Nephron (organoid): ENCODE measurements around the gene ADAMTS14.
A peak's percentile ranks its signal among the peaks of the same experiment; 100 is the strongest.

Experiments
- H3K27ac Mint-ChIP-seq, 3 experiments: 2 replicates each; pipeline ENCODE4 v1.8.0; 2020; ENCODE audit warnings: mixed read lengths in 3 of 3, mild to moderate bottlenecking in 2 of 3, moderate library complexity in 1 of 3
- H3K27me3 Mint-ChIP-seq: 2 replicates; pipeline ENCODE4 v1.8.0; 2021; ENCODE audit warnings: low read depth, mild to moderate bottlenecking, moderate library complexity, mixed read lengths
- H3K36me3 Mint-ChIP-seq: 2 replicates; pipeline ENCODE4 v1.8.0; 2020; ENCODE audit warnings: low read depth, mixed read lengths
- H3K4me1 Mint-ChIP-seq: 2 replicates; pipeline ENCODE4 v1.8.0; 2020; ENCODE audit warnings: mixed read lengths
- H3K4me3 Mint-ChIP-seq, 3 experiments: 2 replicates each; pipeline ENCODE4 v1.8.0; 2020; ENCODE audit warnings: mild to moderate bottlenecking in 3 of 3, mixed read lengths in 3 of 3, moderate library complexity in 2 of 3
- H3K9me3 Mint-ChIP-seq: 2 replicates; pipeline ENCODE4 v1.8.0; 2020; ENCODE audit warnings: mixed read lengths
- CTCF ChIP-seq, 3 experiments: fragments of 200-600 bp; sonication (generic); IDR thresholded peaks; one replicate each; pipeline ENCODE4 v1.5.0; 2021; ENCODE audit warnings: antibody characterized with exemption in 3 of 3; ENCODE audit not compliant: unreplicated experiment in 3 of 3

Gene ADAMTS14

DNA sequence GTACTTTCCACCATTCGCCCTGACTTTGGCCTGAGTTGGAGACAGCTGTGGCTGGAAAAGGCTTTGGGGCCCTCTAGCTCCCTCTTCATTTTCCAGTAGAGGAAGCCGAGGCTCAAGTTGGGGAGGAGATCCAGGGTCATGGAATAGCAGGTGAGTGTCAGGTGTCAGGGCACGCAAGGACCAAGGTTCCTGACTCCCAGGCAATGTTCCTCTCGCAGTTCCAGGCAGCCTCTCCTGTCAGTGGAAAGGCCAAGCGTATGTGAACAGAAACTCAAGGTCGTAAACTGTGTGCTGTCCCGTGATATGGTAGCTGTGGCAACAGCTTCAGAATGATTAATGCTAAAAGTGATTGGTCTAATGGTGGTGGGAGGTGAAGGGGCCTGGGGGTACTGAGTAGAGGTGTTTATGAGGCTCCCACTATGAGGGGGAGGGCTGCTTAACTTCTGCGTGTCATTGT is 13.2 kb downstream of the ADAMTS14 start:
- Mint-ChIP-seq H3K36me3 (no peaks in the 10 kb centered on the region), H3K4me3 (no peak overlapping the region), H3K27me3 (peaks cover 9% of the 10 kb centered on the region), H3K27ac (peak overlapping the region; percentile 75 to 96 (median 76)), H3K9me3 (peaks cover 8% of the 10 kb centered on the region), H3K4me1 (peaks cover 53% of the 10 kb centered on the region)
- no peak for TF ChIP-seq CTCF (IDR thresholded peaks at IDR 0.05; ENCODE audit: unreplicated experiment in 3 of 3)

- H3K4me1 Mint-ChIP-seq = peaks cover 31% of the 10 kb centered on the region
- H3K9me3 Mint-ChIP-seq = peaks cover 13% of the 10 kb centered on the region
- no peak for TF ChIP-seq CTCF (IDR thresholded peaks at IDR 0.05; ENCODE audit: unreplicated experiment in 3 of 3)
- H3K36me3 Mint-ChIP-seq = no peaks in the 10 kb centered on the region
- no peak overlapping the region for H3K4me3 Mint-ChIP-seq
- no peak overlapping the region for H3K27ac Mint-ChIP-seq
- peaks cover 8% of the 10 kb centered on the region for H3K27me3 Mint-ChIP-seq
Measured at GRCh38 chr10:70688828-70689227, 16.5 kb downstream of the ADAMTS14 start.

- peaks cover 23% of the 10 kb centered on the region for H3K4me1 Mint-ChIP-seq
- peaks cover 8% of the 10 kb centered on the region for H3K27me3 Mint-ChIP-seq
- peaks cover 13% of the 10 kb centered on the region for H3K9me3 Mint-ChIP-seq
- no peak overlapping the region for H3K4me3 Mint-ChIP-seq
- H3K27ac Mint-ChIP-seq = peak overlapping the region in 1 of 3 experiments; percentile 75
- H3K36me3 Mint-ChIP-seq = no peaks in the 10 kb centered on the region
- no peak for TF ChIP-seq CTCF (IDR thresholded peaks at IDR 0.05; ENCODE audit: unreplicated experiment in 3 of 3)
Measured at GRCh38 chr10:70689661-70690060, 17.4 kb downstream of the ADAMTS14 start.

- H3K9me3 Mint-ChIP-seq = peaks cover 9% of the 10 kb centered on the region
- no peak overlapping the region for H3K4me3 Mint-ChIP-seq
- no peaks in the 10 kb centered on the region for H3K36me3 Mint-ChIP-seq
- peaks cover 14% of the 10 kb centered on the region for H3K4me1 Mint-ChIP-seq
- peaks cover 6% of the 10 kb centered on the region for H3K27me3 Mint-ChIP-seq
- no peak for TF ChIP-seq CTCF (IDR thresholded peaks at IDR 0.05; ENCODE audit: unreplicated experiment in 3 of 3)
- H3K27ac Mint-ChIP-seq = no peak overlapping the region
Measured at GRCh38 chr10:70690589-70690988, 18.3 kb downstream of the ADAMTS14 start.

DNA sequence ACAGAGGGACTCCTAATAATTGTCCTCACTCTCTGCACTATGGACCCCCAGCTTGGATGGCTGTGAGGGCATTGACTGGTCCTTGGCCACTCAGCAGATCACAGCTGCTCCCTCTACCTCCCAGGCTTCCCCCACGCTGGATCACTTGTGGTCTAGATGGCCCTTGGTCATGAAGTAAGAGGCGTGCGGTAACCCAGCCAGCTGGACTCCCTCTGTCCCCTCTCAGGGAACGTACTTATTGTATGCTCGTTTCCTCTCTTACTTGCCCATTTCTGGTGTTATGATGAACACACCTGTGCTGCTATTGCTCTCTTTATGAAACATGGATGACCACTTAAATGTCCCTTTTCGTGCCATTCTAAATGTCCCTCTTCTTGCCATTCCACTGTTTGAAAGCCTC is 19.3 kb downstream of the ADAMTS14 start:
- Mint-ChIP-seq H3K9me3 (peaks cover 5% of the 10 kb centered on the region), H3K4me3 (no peak overlapping the region), H3K4me1 (peaks cover 10% of the 10 kb centered on the region), H3K36me3 (no peaks in the 10 kb centered on the region), H3K27ac (peak overlapping the region in 2 of 3 experiments; percentile 11 to 19), H3K27me3 (peaks cover 3% of the 10 kb centered on the region)
- no peak for TF ChIP-seq CTCF (IDR thresholded peaks at IDR 0.05; ENCODE audit: unreplicated experiment in 3 of 3)

- peaks cover 5% of the 10 kb centered on the region for H3K9me3 Mint-ChIP-seq
- H3K4me3 Mint-ChIP-seq = no peak overlapping the region
- peak overlapping the region in 2 of 3 experiments; percentile 11 to 19 for H3K27ac Mint-ChIP-seq
- peaks cover 10% of the 10 kb centered on the region for H3K4me1 Mint-ChIP-seq
- no peaks in the 10 kb centered on the region for H3K36me3 Mint-ChIP-seq
- TF ChIP-seq CTCF (IDR thresholded peaks at IDR 0.05; ENCODE audit: unreplicated experiment in 3 of 3) = no peak
- H3K27me3 Mint-ChIP-seq = peaks cover 3% of the 10 kb centered on the region
Measured at GRCh38 chr10:70692043-70692603, 19.8 kb downstream of the ADAMTS14 start.
